HTR-8/SVneo (cell line): Measurements from ENCODE around the gene CCL19.

ENCODE experiments used
- DNase-seq: peaks from one replicate; pipeline ENCODE4 v3.0.0; 2011; ENCODE audit warnings: low spot score, mixed read lengths; ENCODE audit not compliant: insufficient read length
- FAIRE-seq: peaks from 2 replicates; lab custom pipeline; 2011; peaks lifted over from hg19 to GRCh38; lab: Jason Lieb, UNC

Gene CCL19

DNA sequence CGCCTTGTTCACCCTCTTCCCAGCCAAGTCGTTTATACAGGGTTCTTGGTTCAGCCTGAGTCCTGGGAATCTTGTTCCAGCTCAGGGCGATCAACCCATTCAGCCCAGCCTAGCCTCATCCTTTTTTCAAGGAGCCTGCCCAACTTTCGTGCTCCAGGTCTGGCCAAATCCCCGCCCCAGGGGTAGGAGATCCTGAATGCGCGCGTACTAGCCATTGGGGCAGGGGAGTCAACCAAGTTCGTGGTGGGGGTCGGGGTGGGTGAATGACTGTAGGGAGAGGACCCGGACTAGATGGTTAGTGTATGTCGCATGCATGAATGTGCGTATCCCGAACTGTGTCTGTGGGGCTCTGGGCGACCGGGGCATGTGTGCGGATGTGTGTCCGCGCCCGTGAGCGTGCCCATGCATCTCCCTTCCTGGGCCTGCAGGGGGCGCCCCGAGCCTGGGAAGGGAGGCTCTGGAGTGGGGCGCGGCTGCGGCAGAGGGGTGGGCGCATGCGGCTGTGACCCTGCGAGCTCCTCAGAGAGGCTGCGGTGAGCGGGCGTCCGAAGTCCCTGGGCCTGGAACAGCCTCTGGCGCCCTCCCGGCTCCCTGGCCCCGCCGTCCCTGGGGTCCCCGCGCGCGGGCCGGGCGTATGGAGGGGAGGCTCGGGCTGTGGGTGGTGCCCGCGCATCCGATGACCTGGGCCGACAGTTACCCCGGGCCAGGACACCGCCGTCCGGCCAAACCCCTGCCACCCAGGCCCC, 10.1 kb upstream of the CCL19 start:
- no peak for FAIRE-seq
- DNase-seq, result peak; percentile 59

DNA sequence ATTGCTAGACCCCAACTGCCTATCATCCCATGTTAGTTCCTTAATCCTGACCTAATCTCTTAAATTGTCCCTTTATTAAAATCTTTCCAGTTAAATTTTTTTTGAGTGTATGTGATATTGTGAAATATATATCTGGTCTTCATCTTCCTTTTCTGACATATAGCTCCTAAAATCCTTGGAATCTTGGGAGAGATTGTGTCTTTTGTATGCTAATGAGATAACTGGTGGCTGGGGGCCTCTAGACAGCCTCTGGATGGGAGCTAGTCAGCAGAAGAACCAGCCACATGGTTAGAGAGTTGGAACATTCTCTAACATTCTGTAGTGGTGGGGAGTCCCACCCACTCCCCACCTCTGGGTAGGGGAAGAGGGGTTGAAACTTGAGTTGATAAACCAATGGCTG, 3.7 kb upstream of the CCL19 start:
- no peak for DNase-seq
- no peak for FAIRE-seq

DNA sequence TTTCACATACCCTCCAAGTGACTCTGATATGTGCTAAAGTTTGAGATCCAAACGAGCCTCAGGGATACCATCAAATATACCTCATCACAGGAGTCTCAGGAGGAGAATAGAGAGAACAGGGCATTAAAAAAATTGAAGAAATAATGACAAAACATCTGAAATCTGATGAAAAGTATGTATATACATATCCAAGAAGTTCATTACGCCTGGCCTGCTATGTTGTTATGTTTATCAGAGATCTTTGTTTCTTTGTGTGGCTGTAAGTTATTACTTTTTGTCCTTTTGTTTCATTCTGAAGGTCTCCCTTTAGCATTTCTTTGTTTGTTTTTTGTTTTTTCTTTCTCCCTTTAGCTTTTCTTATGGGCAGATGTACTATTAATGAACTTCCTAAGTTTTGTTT, 2.5 kb upstream of the CCL19 start:
- FAIRE-seq, result no peak
- DNase-seq, result no peak

DNA sequence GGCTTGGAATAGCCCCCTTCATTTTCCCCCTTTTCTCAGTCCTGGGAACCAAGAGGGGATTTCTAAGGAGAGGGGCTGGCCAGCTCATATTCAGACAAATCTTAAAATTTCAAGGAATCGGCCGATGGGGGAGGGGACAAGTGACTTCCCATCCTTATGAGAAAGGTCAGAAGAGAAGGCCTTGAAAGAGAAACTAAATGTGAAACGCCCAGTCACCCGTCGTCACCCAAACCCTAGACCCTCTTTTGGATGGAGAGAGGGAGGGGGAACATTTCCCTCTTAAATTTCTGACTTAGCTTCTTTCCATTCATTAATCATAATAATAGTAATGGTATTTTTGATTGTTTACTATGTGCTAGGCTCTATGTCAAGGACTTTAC, 850 bp upstream of the CCL19 start:
- no peak for DNase-seq
- no peak for FAIRE-seq

DNA sequence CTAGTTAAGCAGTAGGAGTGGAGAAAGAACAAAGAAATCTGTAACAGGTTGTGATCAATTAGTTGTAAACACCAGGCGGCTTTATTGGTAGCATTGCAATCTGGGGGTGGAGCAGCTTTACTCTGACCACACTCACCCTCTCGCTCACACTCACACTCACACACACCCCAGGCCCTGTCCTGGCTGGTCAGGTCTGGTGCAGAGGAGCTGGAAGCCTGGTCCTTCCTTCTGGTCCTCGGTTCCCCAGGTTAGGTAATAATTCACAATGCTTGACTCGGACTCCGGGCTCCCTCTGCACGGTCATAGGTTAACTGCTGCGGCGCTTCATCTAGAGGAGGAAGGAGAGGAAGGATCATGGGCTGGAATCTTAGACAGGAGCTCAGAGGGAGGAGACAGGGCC, 1.6 kb downstream of the CCL19 start:
- no peak for FAIRE-seq

DNA sequence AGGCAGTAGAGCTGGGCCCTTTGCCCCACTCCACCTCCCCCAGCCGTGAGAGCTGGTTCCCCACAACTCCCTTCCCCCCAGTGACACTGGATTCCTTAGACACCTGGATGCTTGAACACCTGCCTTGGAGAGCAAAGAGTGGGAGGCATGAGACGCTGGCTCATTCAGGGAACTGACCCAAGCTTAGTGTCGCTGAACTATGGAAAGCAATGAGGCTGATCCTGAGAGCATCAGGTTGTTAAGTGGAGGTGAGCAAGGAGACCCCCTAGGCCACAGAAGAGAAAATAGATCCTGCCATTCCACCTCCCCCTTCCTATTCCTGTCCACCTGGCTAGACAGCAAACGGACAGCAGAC, 2.0 kb downstream of the CCL19 start:
- FAIRE-seq (no peak), DNase-seq (no peak)

More for the DNA sequence above, 1.6 kb downstream of the CCL19 start:
- DNase-seq, result no peak

DNA sequence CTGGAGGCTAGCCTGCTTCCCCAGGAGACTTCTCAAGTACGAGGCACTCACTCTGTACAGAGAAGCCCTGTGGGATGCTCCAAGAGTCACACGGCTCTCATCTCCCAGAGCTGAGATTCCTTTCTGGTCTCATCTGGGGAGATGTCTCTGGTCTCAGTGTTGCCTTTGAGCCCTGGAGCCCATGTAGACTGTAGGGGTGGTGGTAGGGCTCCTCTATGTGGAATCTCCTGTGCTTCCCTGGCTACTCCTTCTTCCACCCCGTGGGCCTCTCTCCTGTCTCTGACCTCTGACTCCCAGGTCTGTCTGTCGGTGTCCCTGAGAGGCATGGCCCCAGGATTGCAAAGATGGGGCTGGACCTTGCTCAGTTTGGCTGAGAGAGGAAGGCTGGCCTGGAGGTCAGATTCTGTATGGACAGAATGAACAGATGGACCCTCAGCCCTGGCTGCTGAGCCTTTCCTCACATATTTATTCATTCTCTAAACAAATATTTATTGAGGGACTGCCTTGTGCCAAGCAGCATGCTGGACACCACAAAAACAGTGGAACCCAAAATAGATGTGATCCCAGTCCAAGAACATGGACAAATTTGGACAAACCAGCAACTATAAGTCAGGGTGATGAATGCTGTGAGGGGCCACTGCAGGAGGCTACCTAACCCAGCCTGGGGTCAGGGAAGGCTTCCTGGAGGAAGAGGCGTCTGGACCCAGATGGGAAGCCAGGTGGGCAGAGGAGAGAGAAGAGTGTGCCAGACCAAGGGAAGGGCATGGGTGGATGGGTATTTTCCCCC, 2.6 kb downstream of the CCL19 start:
- no peak for DNase-seq
- FAIRE-seq, result no peak

DNA sequence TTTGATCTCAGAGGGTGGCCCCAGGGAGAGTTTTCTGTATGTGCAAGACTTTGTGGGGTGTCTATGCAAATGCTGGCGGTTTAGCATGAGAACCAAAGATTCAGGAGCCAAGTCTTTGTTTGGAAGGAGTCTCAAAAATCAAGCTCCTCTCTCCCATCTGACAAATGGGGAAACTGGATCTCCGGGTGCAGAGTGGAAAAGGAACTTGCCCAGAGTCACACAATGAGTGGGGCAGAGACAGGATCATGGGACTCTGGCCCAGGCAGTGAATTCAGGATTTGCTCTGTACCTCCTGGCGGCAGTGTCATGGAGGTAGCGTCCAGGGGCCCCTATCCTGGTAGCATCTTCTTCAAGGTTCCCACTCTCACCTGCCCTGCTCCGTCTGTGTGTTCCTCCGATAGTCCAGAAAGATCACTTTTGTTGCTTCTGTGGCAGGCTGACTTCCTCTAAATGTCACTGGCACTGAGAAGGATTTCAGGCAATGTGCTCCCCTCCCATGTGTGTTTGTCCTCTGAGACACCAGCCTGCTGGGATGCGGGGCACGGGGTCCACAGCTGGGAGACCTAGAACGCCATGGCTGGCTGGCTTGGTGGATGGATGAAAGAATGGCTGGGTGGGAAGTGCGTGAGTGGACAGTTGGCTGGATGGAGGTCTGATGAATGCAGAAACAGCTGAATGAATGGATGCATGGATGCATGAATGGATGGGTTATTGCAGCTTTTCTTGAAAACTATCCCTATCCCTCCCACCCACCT, 3.6 kb downstream of the CCL19 start:
- FAIRE-seq, result no peak
- DNase-seq, result no peak

DNA sequence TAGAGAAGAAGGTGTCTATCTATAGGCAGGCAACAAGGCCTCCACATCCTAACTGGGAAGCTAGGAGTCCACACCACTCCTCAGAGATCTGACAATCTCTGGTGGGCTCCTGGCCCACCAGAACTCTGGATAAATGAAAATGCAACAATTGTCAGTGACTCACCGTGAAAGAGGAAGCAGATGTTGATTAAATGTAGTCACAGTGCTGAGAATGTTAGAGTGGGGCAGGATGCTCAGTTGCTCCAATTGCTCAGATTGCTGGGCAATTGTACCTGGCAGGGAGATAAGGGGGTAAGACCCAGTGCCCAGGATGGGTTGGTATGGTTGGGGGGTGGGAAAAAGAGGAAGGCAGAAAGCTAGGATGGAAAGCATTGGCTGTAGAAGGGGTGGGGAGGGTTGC, 4.3 kb downstream of the CCL19 start:
- FAIRE-seq (no peak), DNase-seq (no peak)

DNA sequence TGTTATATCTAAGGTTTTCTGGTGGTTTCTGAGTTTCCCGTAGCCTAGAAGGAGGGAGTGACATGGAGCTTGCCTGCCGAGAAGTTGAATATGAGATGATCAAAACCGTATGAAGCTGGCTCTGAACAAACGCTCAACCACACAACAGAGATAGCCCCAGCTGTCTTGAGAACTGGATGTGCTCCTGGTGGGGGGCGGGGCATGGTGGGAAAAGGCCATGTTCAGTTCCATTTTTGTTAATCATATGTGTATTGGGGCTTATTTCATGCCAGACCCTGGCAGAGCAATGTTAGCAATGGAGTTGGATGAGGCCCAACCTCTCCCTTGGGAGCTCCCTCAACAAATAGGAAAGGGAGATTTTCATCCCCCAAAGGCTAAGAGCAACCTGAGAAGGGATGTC, 4.8 kb downstream of the CCL19 start:
- FAIRE-seq, result no peak
- no peak for DNase-seq

DNA sequence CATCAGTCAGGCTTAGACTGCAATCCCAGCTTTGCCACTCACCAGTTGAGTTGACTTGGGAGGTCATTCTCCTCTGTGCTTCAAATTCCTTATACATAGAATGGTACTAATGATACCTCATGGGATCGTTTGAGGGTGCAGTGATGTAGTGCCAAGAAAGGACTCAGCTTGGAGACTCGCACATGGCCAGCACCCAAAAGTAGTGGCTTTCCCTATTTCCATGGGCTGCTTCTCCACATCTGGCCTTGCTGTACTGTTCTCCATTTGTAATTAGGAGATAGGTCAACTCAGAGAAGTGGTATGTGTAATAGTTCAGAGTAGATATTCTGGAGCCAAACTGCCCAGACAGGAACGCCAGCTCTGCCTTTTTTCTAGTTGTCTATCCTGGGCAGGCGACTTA, 5.5 kb downstream of the CCL19 start:
- FAIRE-seq (no peak), DNase-seq (no peak)

DNA sequence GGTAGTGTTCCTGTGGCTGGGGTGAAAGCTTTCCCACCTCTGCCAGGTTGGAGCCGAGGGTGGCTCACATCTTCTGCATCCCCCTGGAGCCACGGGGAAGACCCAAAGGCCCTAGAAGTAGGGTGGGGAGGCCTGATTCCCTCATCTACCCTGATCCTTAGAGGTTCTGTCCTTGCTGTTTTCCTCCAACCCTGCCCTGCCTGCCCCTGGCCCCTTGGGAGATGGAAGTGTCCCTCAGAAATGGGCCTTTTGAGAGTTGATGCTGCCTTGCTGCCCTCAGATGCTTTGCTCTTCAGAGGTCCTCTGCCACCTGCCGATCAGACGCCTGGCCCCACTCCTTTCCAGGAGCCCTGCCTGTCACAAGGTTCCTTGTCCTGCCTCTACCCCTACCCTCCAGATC, 6.3 kb downstream of the CCL19 start:
- no peak for FAIRE-seq
- no peak for DNase-seq

DNA sequence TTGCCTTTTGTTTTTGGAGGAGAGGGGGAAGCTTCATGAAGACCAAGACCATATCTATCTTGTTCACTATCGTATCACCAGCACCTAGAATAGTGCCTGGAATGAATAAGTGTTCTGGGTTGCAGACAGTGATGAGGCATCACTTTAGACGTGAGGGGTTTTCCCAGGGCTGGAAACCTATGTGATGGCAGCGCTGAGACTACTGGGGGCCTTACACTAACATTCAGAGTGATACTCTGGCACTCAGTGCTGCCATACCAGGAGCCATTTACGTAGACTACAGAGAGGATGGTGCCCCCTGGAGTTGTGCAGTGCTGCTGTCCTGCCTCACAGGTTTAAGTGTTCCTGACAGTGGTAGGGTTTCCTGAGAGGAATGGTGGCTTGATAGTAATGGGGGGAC, 6.9 kb downstream of the CCL19 start:
- no peak for DNase-seq
- FAIRE-seq, result no peak

DNA sequence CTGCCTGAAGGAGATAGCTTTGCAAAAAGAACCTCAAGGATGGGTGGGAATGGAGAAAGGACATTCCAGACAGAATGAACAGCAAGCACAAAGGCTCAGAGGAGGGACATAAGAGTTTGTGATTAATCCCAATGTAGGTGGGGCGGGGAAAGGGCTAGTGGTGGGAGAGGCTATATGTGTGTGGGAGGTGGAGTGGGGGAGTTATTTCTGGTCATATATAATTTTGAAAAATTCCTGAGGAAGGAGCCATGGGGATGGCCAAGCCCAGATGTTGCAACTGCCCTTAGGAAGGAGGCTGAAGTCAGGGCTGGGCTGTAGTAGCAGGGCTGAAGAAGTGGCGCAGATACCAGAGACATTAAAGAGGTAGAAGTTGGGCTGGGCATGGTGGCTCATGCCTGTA, 15.2 kb downstream of the CCL19 start:
- no peak for FAIRE-seq
- no peak for DNase-seq

DNA sequence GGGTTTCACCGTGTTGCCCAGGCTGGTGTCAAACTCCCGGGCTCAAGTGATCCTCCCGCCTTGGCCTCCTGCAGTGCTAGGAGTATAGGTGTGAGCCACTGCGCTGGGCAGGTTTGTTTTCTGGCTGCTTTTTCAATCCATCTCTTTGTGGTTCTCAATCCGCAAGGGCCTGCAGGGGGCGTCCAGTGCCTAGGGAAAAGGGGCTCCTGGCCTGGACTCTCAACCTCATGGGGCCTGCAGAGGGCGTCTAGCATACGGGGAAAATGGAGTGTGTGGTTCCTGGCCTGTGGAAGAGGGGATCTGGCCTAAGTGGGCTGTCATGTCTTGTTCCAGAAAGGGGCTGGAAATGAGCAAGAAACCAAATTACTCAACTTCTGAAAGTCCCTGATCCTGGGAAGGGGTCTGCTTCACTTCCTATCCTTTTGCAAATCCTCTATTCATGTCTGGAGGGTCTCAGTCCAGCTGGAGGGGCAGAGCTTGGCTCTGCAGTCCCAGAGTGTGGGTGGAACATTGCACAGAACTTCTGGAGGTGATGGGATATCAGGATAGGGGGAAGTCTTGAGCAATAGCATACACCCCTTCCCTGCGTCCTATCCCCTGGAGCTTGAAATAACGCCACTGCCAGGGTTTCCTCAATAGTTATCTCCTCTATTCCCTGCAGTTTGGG, 15.9 kb downstream of the CCL19 start:
- no peak for FAIRE-seq
- DNase-seq, result peak; percentile 28

DNA sequence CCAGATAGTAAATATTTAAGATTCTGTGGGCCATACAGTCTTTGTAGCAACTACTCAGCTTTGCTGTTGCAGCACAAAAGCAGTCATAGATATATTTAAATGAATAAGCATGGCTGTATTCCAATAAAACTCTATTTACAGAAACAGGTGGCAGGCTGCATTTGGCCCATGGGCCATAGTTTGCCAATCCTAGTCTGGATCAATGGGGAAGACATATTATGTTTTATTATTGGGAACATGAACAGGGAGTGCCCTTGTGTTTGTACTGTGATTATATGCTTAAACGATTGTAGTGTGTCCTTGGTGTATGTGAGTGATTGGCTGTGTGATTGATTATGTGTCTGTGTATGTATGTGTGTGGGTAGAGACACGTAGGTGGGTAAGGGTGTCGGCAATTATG, 16.6 kb downstream of the CCL19 start:
- no peak for DNase-seq
- FAIRE-seq, result no peak

DNA sequence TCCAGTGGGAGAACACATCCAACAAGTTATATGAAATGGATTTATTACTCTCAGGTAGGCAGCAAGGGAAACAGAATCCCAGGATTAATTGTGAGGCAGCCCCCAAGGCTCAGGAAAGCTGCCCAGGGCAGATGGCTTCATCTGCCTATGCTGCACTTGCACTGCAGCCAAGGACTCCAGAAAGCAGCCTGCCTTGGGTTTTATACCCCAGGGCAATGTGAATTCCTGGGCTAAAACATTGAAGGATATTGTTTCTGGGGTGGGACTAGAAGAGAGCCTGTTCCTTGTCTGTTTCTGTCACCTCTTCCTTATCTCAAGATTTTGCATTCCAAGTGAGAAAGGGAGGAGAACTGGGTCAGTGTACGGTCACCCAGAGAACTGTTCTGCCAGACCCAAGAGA, 19.8 kb downstream of the CCL19 start:
- DNase-seq, result no peak
- FAIRE-seq, result no peak

DNA sequence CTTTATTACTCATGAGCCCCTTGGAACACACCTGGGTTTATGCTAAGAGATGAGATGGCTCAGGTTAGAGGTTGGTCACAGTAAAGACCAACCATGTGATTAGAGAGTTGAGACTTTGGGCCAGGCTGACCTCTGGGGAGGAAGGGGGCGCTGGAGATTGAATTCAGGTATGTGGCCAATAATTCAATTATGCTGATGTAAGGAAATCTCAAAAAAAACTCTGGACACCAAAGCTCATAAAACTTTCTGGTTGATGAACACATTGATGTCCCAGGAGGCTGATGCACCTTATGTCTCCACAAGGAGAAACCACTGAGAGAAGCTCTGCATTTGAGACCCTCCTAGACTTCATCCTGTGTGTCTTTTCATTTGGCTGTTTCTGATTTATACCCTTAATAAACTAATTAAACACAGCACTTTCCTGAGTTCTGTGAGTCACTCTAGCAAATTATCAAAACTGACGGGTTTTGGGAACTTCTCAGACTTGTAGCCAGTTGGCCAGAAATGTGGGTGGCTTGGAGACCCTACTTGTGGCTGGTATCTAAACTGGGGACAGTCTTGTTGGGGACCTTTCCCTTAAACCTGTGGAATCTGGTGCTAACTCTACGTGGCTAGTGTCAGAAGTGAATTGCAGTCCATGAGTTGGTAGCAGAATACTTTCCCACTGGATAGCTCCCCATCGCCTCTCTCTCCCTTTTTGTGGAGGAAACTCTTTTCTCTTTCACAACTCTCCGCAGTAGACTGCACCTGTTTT, 21.1 kb downstream of the CCL19 start:
- DNase-seq (no peak), FAIRE-seq (no peak)

DNA sequence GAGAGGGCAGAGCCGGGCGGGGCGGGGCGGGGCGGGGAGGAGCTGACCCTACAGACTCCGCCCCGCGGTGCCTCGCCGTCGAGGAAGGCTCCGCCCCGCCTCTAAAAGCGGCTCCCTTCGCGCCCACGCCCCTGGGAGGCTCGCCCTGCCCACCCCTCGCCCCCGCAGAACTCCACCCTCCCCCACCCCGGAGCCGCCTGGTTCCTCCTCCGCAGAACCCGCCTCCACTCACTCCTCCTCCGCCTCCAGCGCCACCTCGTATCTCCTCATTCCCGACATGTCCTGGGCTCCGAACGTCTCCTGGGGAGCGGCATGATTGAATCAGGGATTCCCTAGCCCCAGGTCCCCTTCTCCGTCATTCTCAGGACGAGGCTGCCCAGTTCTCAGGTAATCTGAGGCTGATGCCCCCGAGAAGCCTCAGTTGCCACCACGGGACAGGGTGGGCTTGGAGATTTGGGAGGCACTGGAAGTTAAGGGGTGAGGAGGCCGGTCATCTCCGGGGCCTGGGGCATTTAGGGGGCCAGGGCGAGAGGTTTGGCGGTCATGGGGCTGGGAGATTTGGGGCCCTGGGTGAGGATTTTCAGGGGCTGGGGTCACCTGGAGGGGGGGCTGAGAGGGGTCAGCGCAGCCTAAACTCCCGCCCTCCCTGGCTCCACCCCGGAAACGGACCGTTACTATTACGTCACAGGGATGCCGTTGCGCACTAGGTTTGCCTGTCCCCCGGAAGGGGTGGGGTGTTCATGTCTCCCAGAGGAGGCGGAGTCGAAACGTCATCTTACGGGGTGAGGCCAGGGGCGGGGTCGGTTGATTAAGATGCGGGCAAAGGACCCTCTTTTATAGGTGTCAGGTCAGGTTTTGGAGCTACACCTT, 25.5 kb downstream of the CCL19 start:
- FAIRE-seq (peak; percentile 76), DNase-seq (peak; percentile 86)
